Right lobe of liver (tissue), 6 donors: ENCODE data around the gene TTLL3. TPM values are rescaled to one million over a fixed set of nuclear protein-coding genes. Genes with fewer than 3 reads are reported as not detected.

Experiments used
- ATAC-seq, 4 donors: fragments of 200-7000 bp; cut with Tn5 transposase; one replicate each; pipeline ENCODE4 v1.9.1; 2020; ENCODE audit warnings: mild to moderate bottlenecking in 4 of 4, moderate library complexity in 4 of 4
- DNase-seq, 3 donors: peaks; one replicate each; pipeline ENCODE4 v3.0.0-alpha.2; 2020
- H3K27ac ChIP-seq, 3 donors: fragments of 200-600 bp; one replicate each; pipeline ENCODE4 v1.8.0; 2022
- H3K27me3 ChIP-seq, 2 donors: fragments of 200-600 bp; one replicate each; pipeline ENCODE4 v1.8.0; 2022
- H3K36me3 ChIP-seq, 4 donors: fragments of 200-600 bp; sonication (generic) in 1 of 4; one replicate each; pipeline versions ENCODE4 v1.5.1 to v1.8.0; 2017 to 2022; ENCODE audit warnings: control low read depth in 1 of 4
- H3K4me1 ChIP-seq, 4 donors: fragments of 200-600 bp; sonication (generic) in 1 of 4; one replicate each; pipeline versions ENCODE4 v1.5.1 to v1.8.0; 2017 to 2022; ENCODE audit warnings: control low read depth in 1 of 4
- H3K4me3 ChIP-seq, 3 donors: fragments of 200-600 bp; one replicate each; pipeline ENCODE4 v1.8.0; 2022
- H3K9me3 ChIP-seq, 4 donors: fragments of 200-600 bp; sonication (generic) in 1 of 4; one replicate each; pipeline versions ENCODE4 v1.5.1 to v1.8.0; 2017 to 2022; ENCODE audit warnings: control low read depth in 1 of 4
- POLR2A ChIP-seq: fragments of 450-650 bp; IDR thresholded peaks from one replicate; pipeline ENCODE4 v1.6.1; 2017; ENCODE audit warnings: antibody characterized with exemption, mild to moderate bottlenecking
- WGBS: methylation state at CpG from one replicate; pipeline ENCODE4 v1.1.6; 2018; ENCODE audit warnings: low coverage, low lambda C conversion rate; ENCODE audit not compliant: insufficient coverage; ENCODE audit errors: missing lambda C conversion rate; 5-methylcytosine and 5-hydroxymethylcytosine counted together
- intact Hi-C, 2 donors: fragments of 100-400 bp; cut with DNase I; formaldehyde crosslinking; loops; one replicate each; pipeline versions ENCODE4 v1.11.2 to v1.14.1; 2022
- total RNA-seq, 6 experiments: library from RNA; depleted of rRNA in 2 of 6; stranded (reverse); fragments of >200 nt in 2 of 6; fragmentation: NEBNext Ultra II Directional in 3 of 6; extraction: Animal tissue kit (Norgen Biotek cat#: 25700) in 3 of 6; gene quantifications; one replicate each; pipeline versions ENCODE4 v1.1.0 to v1.2.4, GENCODE V29; 2016 to 2023
- TF ChIP-seq, protein P1 (sequence below), 4 donors: fragments of 200-600 bp in 3 of 4; fragments of 450-650 bp in 1 of 4; IDR thresholded peaks; one replicate each; pipeline versions ENCODE4 v1.5.1 to v1.8.0; 2016 to 2022; ENCODE audit warnings: antibody characterized with exemption in 4 of 4, mild to moderate bottlenecking in 2 of 4
- donor health status: DM: no; HTN: yes; CAD: no.
- donor health status: DM: no; HTN: no; CAD: no.
- donor health status: DM: no; HTN: no; CAD: no.
- donor health status: DM: no; HTN: yes; CAD: no.
- donor health status: DM: no; HTN: yes; CAD: no.

Gene TTLL3
- total RNA-seq, 6 experiments from 2014 or later: 4.5 to 11.0 (median 8.6) TPM

DNA sequence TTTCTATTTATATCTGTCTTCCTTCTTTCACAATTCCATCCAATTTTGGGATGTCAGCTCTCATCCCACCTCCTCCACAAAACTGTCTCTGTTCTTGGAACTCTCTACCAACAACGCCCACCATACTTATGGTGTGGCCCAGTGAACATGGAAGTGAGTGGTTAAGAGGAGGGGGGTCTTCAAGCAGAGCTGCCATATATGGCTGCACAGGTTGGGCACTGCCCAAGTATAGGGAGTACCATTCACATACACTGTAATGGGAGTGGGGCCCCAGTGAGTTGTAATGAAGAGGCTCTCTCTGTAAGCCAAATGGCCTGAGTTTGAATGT lies 32.4 kb upstream of the TTLL3 start:
- WGBS: 100% methylated on average over 1 of the region's 1 CpG
- peaks cover 0 to 6% (median 1%) of the 10 kb centered on the region in 4 donors for H3K36me3 ChIP-seq
- H3K4me3 ChIP-seq: no peak overlapping the region
- DNase-seq: no peak
- H3K27me3 ChIP-seq: no peaks in the 10 kb centered on the region
- no peak for TF ChIP-seq POLR2A
- TF ChIP-seq, protein P1, sequence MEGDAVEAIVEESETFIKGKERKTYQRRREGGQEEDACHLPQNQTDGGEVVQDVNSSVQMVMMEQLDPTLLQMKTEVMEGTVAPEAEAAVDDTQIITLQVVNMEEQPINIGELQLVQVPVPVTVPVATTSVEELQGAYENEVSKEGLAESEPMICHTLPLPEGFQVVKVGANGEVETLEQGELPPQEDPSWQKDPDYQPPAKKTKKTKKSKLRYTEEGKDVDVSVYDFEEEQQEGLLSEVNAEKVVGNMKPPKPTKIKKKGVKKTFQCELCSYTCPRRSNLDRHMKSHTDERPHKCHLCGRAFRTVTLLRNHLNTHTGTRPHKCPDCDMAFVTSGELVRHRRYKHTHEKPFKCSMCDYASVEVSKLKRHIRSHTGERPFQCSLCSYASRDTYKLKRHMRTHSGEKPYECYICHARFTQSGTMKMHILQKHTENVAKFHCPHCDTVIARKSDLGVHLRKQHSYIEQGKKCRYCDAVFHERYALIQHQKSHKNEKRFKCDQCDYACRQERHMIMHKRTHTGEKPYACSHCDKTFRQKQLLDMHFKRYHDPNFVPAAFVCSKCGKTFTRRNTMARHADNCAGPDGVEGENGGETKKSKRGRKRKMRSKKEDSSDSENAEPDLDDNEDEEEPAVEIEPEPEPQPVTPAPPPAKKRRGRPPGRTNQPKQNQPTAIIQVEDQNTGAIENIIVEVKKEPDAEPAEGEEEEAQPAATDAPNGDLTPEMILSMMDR (IDR thresholded peaks at IDR 0.05): no peak
- no peak overlapping the region for H3K27ac ChIP-seq
- no peaks in the 10 kb centered on the region for H3K9me3 ChIP-seq
- no peak for ATAC-seq
- H3K4me1 ChIP-seq: peaks cover 0 to 24% (median 16%) of the 10 kb centered on the region in 4 donors
- intact Hi-C loops: no loop called here

DNA sequence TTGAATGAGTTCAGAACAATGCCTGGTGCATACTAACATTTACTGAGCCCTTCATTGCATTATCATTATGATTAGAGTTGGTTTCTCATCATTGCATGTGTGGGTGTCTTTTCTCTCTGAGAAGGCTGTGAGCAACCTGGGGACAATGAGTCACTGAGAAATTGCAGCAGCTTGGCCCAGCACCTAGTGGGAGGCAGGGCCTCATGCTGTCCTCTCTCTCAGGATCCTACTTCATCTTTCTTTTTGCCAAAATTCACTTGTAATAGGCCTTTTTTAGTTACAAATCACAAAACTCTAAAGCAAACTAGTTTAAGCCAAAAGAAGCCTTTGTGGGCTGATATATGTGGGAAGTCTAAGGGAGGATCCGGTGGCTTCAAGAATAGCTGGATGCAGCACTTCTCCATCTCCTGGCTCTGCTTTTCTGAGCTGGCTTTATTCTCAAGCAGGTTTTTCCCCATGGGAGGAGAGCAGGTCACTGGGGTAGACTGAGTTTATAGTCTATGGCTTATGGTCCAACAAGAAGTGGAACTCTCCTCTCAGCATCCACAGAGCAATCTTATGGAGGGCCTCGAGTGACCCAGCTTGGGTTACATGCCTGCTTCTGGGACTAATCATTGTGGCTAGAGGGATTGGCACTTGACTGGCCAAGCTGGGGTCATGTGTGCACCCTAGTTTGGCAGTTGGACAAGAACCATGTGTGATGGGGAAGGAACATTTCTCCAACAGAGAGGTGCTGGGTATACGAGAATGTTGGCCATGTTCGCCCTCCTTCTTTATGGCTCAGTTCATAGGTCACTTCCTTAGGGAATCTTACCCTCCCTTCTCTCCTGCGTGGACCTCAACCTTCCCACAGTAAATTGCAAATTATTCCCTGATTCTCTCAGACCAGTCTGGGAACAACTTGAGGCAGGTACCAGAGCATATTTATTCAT lies 31.7 kb upstream of the TTLL3 start:
- DNase-seq (no peak), ATAC-seq (peak in 1 of 4 donors; percentile 6)
- no peak overlapping the region for H3K4me3 ChIP-seq
- H3K9me3 ChIP-seq: no peaks in the 10 kb centered on the region
- peaks cover 0 to 24% (median 17%) of the 10 kb centered on the region in 4 donors for H3K4me1 ChIP-seq
- H3K27me3 ChIP-seq: no peaks in the 10 kb centered on the region
- 56% methylated on average over 5 of the region's 5 CpGs for WGBS
- H3K27ac ChIP-seq: no peak overlapping the region
- intact Hi-C loops: no loop called here
- H3K36me3 ChIP-seq: peaks cover 0 to 12% (median 4%) of the 10 kb centered on the region in 4 donors
- no peak for TF ChIP-seq POLR2A
- TF ChIP-seq, protein P1 (IDR thresholded peaks at IDR 0.05): no peak

DNA sequence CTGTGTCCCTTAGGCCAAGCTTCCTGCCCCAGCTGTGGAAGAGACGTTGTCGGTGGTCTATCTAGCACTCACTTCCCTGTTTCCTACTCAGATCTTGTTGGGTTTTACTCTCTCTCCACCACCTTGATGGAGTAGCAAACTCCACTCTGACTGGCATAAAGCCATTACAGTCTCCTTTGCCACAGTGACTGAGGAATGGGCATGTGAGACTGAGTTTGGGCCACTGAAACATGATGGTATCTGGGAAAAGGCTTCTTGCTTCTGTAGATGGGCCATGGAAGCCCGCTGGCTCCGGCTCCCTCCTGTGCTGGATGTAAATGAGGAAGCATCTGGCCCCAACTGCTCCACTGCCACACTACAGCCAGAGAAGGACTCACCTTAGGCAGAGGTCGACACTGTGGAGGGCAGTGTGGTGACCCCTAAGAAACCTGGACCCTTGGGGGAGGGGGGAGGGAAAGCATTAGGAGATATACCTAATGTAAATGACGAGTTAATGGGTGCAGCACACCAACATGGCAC lies 30.9 kb upstream of the TTLL3 start:
- H3K27ac ChIP-seq: no peak overlapping the region
- ATAC-seq: no peak
- H3K4me3 ChIP-seq: no peak overlapping the region
- intact Hi-C loops: no loop called here
- H3K36me3 ChIP-seq: peaks cover 0 to 19% (median 11%) of the 10 kb centered on the region in 4 donors
- no peak for DNase-seq
- no peaks in the 10 kb centered on the region for H3K27me3 ChIP-seq
- no peaks in the 10 kb centered on the region for H3K9me3 ChIP-seq
- no peak for TF ChIP-seq POLR2A
- TF ChIP-seq, protein P1 (IDR thresholded peaks at IDR 0.05): no peak
- 41% methylated on average over 3 of the region's 6 CpGs for WGBS
- H3K4me1 ChIP-seq: peaks cover 0 to 24% (median 17%) of the 10 kb centered on the region in 4 donors

DNA sequence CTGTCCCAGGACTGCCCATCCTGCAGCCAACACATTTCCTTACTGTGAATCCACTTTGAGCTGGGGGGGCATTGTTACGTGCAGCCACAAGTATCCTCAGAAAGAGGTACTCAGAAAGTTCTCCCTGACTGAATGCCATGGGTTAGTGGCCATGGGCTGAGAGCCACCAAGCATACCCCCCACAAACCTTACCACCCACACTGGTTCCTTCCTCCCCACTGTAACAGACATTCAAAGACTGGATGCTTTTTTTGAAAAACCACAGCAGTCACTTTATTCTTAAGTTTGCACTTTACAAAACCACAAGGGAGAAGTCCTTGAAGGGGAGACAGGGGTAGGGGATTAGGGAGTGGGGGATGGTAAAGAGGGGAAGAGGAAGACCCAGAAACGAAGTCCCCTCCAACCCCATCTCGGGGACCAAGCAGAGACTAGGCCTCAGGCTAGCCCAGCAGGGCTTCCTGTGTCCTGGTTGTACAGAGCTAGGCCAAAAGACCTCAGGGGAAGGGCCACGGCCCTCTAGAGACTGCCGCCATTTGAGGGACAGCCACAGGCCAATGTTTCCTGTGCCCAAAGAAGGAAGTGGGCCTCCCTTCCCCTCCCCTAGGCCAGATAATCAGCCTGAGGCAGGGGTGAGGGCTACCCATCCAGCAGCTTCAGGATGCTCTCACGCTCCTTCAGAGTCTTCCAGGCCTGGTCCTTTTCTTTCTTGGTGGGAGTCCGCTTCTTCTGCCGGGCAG lies 30.2 kb upstream of the TTLL3 start:
- H3K4me1 ChIP-seq: peaks cover 0 to 24% (median 17%) of the 10 kb centered on the region in 4 donors
- ATAC-seq (peak; percentile 37 to 60 (median 46)), DNase-seq (no peak)
- H3K27me3 ChIP-seq: no peaks in the 10 kb centered on the region
- WGBS: 64% methylated on average over 6 of the region's 8 CpGs
- TF ChIP-seq, protein P1 (IDR thresholded peaks at IDR 0.05): no peak
- TF ChIP-seq POLR2A: no peak
- H3K36me3 ChIP-seq: peaks cover 0 to 26% (median 14%) of the 10 kb centered on the region in 4 donors
- intact Hi-C loops: no loop called here
- H3K4me3 ChIP-seq: peak overlapping the region in 2 of 3 donors; percentile 20 to 23
- H3K27ac ChIP-seq: peak overlapping the region; percentile 59 to 83 (median 82)
- H3K9me3 ChIP-seq: no peaks in the 10 kb centered on the region
